Dedifferentiated amniotic fluid mesenchymal stem cell (primary cell): ENCODE data around the gene PLEKHA4.
"Not testable (repeated sequence)": the region's sequence is repeated elsewhere in the genome, so short reads cannot be mapped to it uniquely, and the experiment has no call there.

Experiments
- DNase-seq: peaks from one replicate; pipeline ENCODE4 v3.0.0-alpha.2; 2016; ENCODE audit errors: extremely low spot score

Gene PLEKHA4

DNA sequence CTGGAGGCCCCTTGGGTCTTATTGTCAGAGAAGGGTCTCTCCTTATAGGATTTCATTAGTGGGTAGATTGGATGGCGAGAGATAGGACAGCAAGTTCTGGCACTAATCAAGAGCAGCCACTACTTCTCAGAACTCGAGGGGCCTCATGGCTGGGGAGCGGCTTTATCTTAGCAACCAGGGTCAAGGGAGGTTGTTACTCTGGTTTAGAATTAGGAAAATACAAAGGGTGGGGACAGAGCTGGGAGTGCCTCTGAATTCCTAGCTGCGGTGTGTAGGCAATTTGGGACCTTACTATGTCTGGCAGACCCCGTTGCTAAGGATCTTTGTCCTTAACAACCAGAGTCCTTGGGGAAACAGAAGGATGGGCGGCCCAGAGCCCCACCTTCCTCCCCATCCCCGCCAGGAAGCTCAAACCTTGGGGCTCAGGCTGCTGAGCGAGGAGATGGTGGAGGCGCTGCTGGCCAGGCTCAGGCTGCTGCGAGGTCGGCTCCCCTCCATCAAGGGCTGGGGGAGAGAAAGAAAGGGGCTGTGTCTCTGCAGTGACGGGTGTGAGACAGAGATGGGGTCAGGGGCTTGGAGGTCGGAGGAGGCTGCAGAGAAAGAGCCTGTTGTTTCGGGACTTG is 1.2 kb downstream of the PLEKHA4 start:
- no peak for DNase-seq

DNA sequence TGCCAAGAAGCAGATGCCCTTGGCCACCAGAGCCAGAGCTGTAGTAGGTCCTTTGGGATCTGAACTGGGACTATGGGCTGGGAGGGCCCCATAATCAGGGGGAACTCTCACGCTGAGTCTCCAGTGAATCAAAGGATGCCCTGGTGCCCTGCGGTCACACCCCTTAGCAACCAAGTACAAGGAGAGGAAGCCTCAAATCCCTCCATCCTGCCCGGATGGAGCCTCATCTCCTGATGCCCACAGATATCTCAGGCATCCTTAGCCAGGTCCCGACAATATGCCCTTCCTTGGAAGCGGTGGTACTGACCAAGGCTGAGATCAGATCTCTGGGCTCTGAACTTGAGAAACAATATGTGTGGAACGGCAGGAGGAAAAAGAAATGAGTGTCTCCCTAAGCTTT is 1.7 kb downstream of the PLEKHA4 start:
- no peak for DNase-seq

DNA sequence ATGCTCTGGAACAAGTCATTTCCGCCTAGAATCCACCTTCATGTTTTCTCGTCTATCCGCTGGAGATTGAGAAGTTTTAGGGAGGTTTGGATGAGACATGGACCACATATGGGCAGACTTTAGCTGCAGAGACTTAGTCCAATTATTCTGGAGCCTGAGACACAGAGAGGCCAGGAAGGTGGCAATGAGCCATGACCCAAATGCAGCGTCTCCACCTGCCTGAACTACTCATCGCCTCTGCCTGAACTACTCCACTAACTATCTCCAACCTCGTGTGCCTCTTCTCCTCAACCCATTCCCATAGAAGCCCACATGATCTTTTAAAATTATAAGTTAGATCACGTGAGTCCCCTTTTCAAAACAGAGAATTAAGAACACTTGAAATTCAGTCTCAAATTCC is 5.6 kb downstream of the PLEKHA4 start:
- DNase-seq, result no peak

DNA sequence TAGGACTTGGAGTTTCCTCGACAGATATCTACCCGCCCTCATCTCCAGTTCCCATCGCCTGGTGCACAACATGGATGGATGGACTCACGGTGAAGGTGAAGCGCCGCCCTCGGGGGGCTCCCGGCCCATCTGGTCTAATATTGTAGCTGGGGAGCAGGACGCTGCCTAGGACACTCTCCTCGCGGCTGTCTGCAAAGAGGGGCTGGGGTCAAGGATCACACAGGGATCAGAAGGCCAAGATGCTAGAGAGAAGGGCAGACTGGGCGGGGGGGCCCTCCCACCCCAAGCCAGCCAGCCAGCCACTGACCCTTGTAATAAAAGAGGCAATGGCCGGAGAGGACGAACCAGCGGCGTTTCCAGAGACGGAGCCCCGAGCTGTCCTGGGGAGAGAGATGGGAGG is 7.1 kb downstream of the PLEKHA4 start:
- no peak for DNase-seq

GRCh38 chr19:48859711-48860572 is 8.5 kb downstream of the PLEKHA4 start:
- DNase-seq, result no peak

DNA sequence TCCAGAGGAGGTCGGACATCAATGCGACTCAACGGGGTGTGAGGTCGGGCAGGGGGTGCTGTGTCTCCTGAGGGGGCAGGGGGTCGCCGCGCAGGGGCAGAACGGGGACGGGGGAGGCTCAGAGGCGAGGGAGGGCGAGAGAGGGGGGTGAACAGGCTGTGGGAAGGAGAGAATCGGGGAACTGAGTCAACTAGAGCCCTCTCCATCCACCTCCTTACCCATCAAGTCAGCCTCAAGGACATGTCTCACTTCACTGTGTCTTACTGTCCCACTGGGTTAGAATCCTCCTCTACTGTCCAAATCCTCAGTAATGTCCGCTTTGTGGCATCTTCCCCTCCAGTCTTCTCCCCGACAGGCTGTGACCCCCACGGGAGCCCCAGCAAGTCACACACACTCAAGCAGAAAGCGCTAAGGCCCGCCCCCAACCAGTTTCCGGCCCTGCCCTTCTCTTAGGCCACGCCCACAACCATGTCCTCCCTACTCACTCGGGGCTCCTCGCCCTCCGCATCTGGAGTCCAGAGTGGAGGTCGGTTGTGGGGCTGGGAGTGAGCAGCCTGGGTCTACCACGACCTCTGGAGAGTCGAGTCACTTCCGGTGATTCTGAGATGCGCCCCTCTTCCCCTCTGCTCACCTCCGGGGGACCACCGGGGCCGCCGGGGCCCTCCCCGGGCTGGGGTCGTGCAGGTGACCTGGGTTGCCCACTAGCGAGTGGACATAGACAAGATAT is 9.3 kb downstream of the PLEKHA4 start:
- DNase-seq, result no peak

DNA sequence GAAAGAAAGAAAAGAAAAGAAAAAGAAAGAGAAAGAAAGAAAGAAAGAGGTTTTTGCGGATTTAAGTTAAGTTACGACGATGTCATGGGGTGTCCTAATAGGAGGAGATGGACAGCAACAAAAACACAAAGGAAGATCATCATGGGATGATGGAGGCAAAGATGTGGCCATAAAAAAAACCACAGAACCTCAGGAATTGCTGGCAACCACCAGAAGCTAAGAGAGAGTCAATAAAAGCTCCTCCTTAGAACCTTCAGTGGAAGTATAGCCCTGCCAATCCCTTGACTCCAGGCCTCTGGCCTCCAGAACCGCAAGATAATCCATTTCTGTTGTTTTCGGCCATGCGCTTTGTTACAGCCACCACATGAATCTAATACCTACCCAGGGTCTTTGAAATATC is 11.5 kb downstream of the PLEKHA4 start:
- DNase-seq, result no peak

DNA sequence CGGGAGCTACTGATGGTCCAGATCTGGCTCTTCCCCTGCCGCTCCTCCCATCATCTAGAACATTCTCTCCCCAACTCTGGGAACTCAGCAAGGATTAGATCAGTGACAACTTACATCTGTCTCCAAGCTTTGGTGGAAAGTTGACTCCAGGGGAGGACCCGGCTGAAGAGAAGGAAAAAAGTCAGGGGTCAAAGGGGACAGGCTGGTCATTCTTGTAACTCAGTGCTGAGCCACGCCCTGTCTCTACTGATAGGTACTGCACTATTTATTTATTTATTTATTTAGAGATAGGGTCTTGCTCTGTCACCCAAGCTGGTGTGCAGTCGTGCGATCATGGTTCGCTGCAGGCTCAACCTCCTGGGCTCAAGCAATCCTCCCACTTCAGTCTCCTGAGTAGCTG is 14.3 kb downstream of the PLEKHA4 start:
- no peak for DNase-seq

- DNase-seq, result no peak
Measured at GRCh38 chr19:48853483-48853882, 14.9 kb downstream of the PLEKHA4 start.

DNA sequence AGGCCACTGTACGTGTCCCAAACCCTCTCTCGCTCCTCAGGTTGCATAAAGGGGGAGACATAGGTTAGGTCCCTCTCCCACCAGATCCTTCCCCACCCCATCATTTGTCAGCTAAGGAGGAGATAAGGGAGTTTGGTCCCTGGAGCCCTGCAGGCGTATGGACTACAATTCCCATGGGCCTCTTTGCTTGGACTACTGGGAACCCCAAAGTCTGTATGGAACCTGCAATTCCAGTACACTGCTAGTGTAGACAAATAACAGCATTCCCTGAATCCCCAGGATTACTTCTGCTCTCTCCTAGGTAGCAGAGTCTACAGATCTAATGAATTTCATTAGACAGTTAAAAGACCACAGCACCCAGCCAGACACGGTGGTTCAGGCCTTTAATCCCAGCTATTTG is 16.1 kb downstream of the PLEKHA4 start:
- DNase-seq, result no peak

DNA sequence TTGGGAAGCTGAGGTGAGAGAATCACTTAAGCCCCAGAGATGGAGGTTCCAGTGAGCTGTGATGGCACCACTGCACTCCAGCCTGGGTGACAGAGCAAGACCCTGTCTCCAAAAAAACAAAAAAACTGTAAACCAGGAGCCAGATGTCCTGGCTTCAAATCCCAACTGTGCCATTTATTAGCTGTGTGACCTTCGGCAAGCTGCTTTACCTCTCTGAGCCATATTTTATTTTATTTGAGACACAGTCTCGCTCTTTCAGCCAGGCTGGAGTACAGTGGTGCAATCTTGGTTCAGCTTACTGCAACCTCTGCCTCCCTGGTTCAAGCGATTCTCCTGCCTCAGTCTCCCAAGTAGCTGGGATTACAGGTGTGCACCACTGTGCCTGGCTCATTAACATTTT is 21.8 kb downstream of the PLEKHA4 start:
- DNase-seq, result not testable (repeated sequence)

DNA sequence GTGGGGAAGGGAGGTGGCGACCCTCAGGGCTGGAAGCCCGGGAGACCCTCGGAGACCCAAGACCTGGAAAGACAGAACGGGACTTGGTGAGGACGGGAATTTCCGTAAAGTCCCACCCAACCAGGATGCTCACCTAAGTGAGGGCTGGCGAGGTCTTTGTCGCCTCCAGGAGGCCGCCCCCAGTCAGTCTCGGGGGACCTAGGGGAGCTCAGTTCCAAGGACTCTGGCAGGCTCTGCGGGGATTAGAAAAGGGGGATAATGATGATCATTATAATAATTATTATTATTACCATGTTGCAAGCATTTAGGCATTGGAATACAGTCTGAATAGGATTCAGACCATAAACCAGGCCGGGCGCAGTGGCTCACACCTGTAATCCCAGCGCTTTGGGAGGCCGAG is 23.0 kb downstream of the PLEKHA4 start:
- DNase-seq, result no peak

GRCh38 chr19:48844472-48844871 is 23.9 kb downstream of the PLEKHA4 start:
- DNase-seq, result peak; percentile 15

- DNase-seq, result peak; percentile 22
Measured at GRCh38 chr19:48842789-48843162, 25.6 kb downstream of the PLEKHA4 start.

DNA sequence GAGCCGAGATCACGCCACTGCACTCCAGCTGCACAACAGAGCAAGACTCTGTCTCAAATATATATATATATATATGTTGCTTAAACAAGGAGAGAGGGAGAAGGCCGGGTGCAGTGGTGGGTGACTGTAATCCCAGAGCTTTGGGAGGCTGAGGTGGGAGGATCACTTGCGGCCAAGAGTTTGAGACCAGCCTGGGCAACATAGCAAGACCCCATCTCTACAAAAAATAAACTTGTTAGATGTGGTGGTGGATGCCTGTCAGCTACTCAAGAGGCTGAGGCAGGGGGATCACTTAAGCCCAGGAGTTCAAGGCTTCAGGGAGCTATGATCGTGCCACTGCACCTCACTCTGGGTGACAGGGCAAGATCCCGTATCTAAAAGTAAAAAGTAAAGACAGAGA is 26.8 kb downstream of the PLEKHA4 start:
- no peak for DNase-seq

DNA sequence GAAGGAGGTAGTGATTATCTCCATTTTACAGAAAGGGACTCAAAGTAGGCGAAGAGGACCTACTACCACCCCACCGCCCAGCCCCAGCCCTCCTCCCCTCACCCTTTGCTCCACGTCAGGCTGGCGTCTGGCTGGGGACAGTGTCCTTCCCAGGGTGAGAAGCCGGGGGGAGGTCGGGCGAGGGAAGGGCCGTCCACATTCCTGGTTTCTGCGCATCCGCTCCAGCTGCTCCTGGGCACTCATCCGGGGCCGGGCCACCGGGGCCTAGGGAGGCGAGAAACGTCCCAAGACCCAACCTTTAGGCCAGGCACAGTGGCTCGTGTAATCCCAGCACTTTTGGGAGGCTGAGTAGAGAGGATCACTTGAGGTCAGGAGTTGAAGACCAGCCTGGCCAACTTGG is 27.4 kb downstream of the PLEKHA4 start:
- no peak for DNase-seq

DNA sequence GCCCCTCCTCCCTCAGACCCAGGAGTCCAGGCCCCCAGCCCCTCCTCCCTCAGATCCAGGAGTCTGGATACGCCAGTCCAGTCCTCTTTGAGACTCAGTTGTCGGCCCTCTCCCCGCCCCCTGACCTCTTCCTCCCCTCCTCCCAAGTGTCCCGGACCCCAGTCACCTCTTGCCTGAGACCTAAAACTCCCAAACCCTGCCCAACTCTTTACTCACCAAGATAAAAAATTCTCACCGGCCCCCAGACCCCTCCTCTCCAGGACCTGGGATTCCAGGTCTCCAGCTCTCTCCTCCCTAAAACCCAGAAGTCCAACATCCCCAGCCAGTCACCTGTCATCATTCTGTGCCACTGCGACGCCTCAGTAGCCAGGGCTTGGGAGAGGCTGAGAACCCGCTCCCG is 30.7 kb downstream of the PLEKHA4 start:
- no peak for DNase-seq

DNA sequence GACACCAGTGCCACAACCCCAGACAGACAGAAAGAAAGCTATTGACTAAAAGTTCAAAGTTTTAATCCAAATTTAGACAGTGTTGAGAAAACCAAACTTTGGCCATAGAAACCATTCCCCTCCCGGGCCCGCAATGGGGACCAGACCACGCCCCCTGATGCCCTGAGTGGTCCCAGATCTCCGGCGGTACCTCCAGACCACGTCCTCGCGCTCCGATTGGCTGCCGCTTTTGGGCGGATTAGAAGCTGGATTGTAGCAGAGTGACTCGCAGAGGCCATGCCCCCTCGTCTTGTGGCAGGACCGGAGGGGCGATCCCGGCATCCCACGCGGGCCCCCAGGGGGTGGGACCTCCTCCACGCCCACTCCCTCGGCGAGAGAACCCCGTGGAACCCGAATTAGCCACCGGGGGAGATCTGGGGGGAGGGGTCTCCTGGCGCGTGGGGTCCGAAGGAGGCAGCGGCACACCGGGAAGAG is 31.3 kb downstream of the PLEKHA4 start:
- DNase-seq, result peak; percentile 70

DNA sequence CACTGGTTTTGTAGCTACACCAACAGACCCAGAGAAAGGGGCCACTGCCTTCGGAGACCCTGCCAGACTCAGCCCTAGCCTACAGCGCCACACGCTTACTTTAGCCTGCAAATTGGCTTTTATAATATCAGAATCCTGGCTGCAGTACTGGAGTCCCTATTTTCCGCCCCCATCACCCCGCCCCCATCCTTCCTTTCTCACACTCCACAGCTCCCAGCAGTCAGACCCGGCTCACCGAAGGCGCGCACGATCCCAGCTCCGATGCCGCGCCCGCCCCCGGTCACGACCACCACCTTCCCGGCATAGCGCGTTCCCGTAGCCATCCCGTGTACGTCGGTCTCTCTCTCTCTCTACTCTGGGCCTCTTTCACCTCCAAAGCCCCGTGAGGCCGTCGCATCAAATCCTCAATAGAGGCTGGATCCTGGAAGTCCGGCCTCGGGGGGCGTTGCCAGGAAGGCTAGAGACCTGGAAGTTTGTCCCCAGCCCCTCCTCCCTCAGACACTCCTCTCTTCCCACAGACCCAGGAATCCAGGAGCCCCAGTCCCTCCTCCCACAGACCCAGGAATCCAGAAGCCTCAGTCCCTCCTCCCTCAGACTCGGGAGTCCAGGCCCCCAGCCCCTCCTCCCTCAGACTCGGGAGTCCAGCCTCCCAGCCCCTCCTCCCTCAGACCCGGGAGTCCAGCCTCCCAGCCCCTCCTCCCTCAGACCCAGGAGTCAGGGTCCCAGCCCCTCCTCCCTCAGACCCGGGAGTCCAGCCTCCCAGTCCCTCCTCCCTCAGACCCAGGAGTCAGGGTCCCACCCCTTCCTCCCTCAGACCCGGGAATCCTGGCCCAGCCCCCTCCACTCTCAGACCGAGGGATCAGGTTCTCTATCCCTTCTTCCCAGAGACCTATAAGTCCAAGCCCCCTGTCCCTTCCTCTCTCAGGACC is 32.1 kb downstream of the PLEKHA4 start, which contains the start of gene HSD17B14:
HSD17B14 (minus strand) TSS at position 403 of the 929 bp plus-strand sequence; CDS start at position 323, 80 bp downstream.
- DNase-seq, result peak; percentile 29

GRCh38 chr19:48835734-48836088 is 32.7 kb downstream of the PLEKHA4 start:
- DNase-seq, result peak; percentile 80

DNA sequence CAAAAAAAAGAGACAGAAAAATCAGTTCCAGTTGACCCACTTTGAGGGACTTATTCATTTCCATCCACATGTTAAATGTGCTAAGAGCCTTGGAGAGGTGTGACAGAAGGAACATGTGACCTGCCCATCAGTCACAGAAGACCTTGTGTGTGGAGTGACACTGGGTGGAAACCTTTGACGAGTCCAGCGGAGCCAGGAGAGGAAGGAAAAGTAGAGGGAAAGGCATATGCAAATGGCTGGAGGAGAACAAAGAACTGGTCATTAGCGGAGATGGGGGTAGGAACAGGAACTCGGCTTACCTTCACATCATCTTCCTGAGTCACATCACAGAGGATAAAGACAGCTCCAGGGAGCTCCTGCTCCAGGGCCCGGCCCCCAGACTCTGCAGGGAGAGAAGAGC is 34.4 kb downstream of the PLEKHA4 start:
- no peak for DNase-seq

DNA sequence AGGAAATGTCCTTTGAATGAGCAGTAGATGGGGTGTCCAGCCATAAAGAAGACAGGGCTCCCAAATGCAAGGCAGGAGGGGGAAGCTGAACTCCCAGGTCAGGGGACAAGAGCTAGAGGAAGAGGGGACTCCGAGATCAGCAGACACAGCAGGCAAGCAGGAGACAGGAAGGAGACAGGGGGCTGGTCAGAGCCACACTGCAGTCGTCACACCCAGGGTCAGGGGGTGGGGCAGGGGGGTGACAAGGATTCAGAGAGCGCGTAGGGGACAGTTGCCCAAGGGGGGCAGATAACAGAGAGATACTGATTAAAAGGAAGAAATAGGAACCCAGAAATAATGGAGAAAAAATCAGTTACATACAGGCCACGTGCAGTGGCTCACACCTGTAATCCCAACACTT is 35.4 kb downstream of the PLEKHA4 start:
- no peak for DNase-seq
